ENCODE data around the gene VPS8.

DNA sequence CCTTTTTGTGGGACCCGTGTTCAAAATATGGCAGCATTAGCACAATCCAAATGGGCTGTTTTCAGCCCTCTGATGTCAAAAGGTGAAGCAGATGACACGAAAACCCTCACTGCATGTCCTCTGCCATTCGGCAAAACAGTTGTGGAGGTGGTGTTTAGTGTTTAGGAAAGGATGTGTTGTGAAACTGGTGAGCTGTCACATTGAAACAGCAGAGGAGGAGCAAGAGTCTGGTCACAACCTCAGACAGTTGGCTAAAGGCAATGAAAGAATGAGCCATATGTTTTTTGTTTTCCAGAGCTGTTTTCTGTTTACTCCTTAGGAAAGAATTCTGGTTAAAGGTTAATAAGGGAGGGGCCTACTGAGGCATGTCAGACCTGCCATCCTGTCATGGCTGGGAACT, 140.7 kb downstream of the VPS8 start:
- TF ChIP-seq EZH2 (IDR thresholded peaks at IDR 0.05; ENCODE audit: borderline replicate concordance, low read length), result no peak
- TF ChIP-seq, protein P1, sequence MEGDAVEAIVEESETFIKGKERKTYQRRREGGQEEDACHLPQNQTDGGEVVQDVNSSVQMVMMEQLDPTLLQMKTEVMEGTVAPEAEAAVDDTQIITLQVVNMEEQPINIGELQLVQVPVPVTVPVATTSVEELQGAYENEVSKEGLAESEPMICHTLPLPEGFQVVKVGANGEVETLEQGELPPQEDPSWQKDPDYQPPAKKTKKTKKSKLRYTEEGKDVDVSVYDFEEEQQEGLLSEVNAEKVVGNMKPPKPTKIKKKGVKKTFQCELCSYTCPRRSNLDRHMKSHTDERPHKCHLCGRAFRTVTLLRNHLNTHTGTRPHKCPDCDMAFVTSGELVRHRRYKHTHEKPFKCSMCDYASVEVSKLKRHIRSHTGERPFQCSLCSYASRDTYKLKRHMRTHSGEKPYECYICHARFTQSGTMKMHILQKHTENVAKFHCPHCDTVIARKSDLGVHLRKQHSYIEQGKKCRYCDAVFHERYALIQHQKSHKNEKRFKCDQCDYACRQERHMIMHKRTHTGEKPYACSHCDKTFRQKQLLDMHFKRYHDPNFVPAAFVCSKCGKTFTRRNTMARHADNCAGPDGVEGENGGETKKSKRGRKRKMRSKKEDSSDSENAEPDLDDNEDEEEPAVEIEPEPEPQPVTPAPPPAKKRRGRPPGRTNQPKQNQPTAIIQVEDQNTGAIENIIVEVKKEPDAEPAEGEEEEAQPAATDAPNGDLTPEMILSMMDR (IDR thresholded peaks at IDR 0.05; ENCODE audit: low read length), result no peak

Measured in OCI-LY1 (cell line).